Measurements from ENCODE around the gene SLC25A52.
"Not testable (repeated sequence)": the region's sequence is repeated elsewhere in the genome, so short reads cannot be mapped to it uniquely, and the experiment has no call there.

Gene SLC25A52

GRCh38 chr18:31760695-31761094 is at the start of gene SLC25A52:
Gene SLC25A52, minus strand, starts transcription at chr18:31760880. Its CDS starts 219 bp downstream, at chr18:31760661.
- DNase-seq (ENCODE audit: low read depth) = no peak

GRCh38 chr18:31809049-31809448 is 48.4 kb upstream of the SLC25A52 start:
- DNase-seq (ENCODE audit: low read depth) = not testable (repeated sequence)

GRCh38 chr18:31801078-31801477 is 40.4 kb upstream of the SLC25A52 start:
- DNase-seq (ENCODE audit: low read depth) = no peak

- not testable (repeated sequence) for DNase-seq (ENCODE audit: low read depth)
These were observed 38.6 kb upstream of the SLC25A52 start for GRCh38 chr18:31799257-31799656.

- no peak for DNase-seq (ENCODE audit: low read depth)
These were observed 37.7 kb upstream of the SLC25A52 start for GRCh38 chr18:31798399-31798798.

- no peak for DNase-seq (ENCODE audit: low read depth)
These were observed 35.1 kb upstream of the SLC25A52 start for GRCh38 chr18:31795747-31796146.

- DNase-seq (ENCODE audit: low read depth) = no peak
These were observed 32.9 kb upstream of the SLC25A52 start for GRCh38 chr18:31793531-31793930.

GRCh38 chr18:31792580-31792911 is 31.9 kb upstream of the SLC25A52 start:
- no peak for DNase-seq (ENCODE audit: low read depth)

- no peak for DNase-seq (ENCODE audit: low read depth)
These were observed 31.3 kb upstream of the SLC25A52 start for GRCh38 chr18:31791817-31792579.

GRCh38 chr18:31789409-31789808 is 28.7 kb upstream of the SLC25A52 start:
- DNase-seq (ENCODE audit: low read depth) = no peak

- DNase-seq (ENCODE audit: low read depth) = no peak
These were observed 22.4 kb upstream of the SLC25A52 start for GRCh38 chr18:31783059-31783458.

- DNase-seq (ENCODE audit: low read depth) = no peak
These were observed 17.8 kb upstream of the SLC25A52 start for GRCh38 chr18:31778391-31778950.

GRCh38 chr18:31776093-31776492 is 15.4 kb upstream of the SLC25A52 start:
- DNase-seq (ENCODE audit: low read depth) = no peak

- no peak for DNase-seq (ENCODE audit: low read depth)
These were observed 14.3 kb upstream of the SLC25A52 start for GRCh38 chr18:31774962-31775361.

- no peak for DNase-seq (ENCODE audit: low read depth)
These were observed 13.8 kb upstream of the SLC25A52 start for GRCh38 chr18:31774477-31774785.

GRCh38 chr18:31773774-31774476 is 13.2 kb upstream of the SLC25A52 start:
- no peak for DNase-seq (ENCODE audit: low read depth)

- no peak for DNase-seq (ENCODE audit: low read depth)
These were observed 12.0 kb upstream of the SLC25A52 start for GRCh38 chr18:31772699-31773098.

- DNase-seq (ENCODE audit: low read depth) = no peak
These were observed 10.4 kb downstream of the SLC25A52 start for GRCh38 chr18:31750273-31750672.

- DNase-seq (ENCODE audit: low read depth) = no peak
These were observed 14.3 kb downstream of the SLC25A52 start for GRCh38 chr18:31746396-31746795.

GRCh38 chr18:31744321-31745067 is 16.2 kb downstream of the SLC25A52 start:
- DNase-seq (ENCODE audit: low read depth) = no peak

- not testable (repeated sequence) for DNase-seq (ENCODE audit: low read depth)
These were observed 17.1 kb downstream of the SLC25A52 start for GRCh38 chr18:31743600-31743999.

GRCh38 chr18:31741097-31741735 is 19.5 kb downstream of the SLC25A52 start:
- peak; percentile 42 for DNase-seq (ENCODE audit: low read depth)
